Activated T-cell treated with anti-CD3 and anti-CD28 coated beads, Interleukin-2, amount 50 U/mL, for 72 hours (primary cell): ENCODE data around the gene LYZL1. TPM values are rescaled to one million over a fixed set of nuclear protein-coding genes. Genes with fewer than 3 reads are reported as not detected.
"Not testable (repeated sequence)": the region's sequence is repeated elsewhere in the genome, so short reads cannot be mapped to it uniquely, and the experiment has no call there.

Experiments used
- ATAC-seq, 2 donors: fragments of 150-1000 bp; cut with Tn5 transposase; replicated peaks in 1 of 2; 2 replicates each; pipeline ENCODE4 v1.10.0; 2021; ENCODE audit warnings: moderate library complexity in 2 of 2, mild to moderate bottlenecking in 1 of 2
- DNase-seq, 2 donors: peaks; one replicate each; pipeline ENCODE4 v3.0.0; 2021 to 2022; ENCODE audit warnings: mixed read lengths in 1 of 2
- H3K27ac Mint-ChIP-seq: one replicate; pipeline ENCODE4 v1.8.0; 2022; ENCODE audit warnings: mild to moderate bottlenecking, moderate library complexity, mixed read lengths
- H3K27me3 Mint-ChIP-seq: one replicate; pipeline ENCODE4 v1.8.0; 2022; ENCODE audit warnings: low read depth, mixed read lengths
- H3K36me3 Mint-ChIP-seq, 2 donors: one replicate each; pipeline ENCODE4 v1.8.0; 2022; ENCODE audit warnings: mixed read lengths in 2 of 2, mild to moderate bottlenecking in 1 of 2; ENCODE audit not compliant: insufficient read depth in 2 of 2
- H3K4me1 Mint-ChIP-seq: one replicate; pipeline ENCODE4 v1.8.0; 2022; ENCODE audit warnings: low read depth, mixed read lengths
- H3K4me3 Mint-ChIP-seq, 2 donors: one replicate each; pipeline ENCODE4 v1.8.0; 2022; ENCODE audit warnings: mild to moderate bottlenecking in 2 of 2, mixed read lengths in 2 of 2, moderate library complexity in 2 of 2
- H3K9me3 Mint-ChIP-seq, 2 donors: one replicate each; pipeline ENCODE4 v1.8.0; 2022; ENCODE audit warnings: mixed read lengths in 2 of 2
- total RNA-seq, 2 donors: library from RNA; stranded (reverse); gene quantifications; one replicate each; pipeline ENCODE4 v1.2.3, GENCODE V29; 2022

Gene LYZL1
- total RNA-seq, 2 donors from 2014 or later, result not detected

GRCh38 chr10:29355411-29355991 lies 66.6 kb downstream of the LYZL1 start:
- Mint-ChIP-seq H3K27ac (no peak overlapping the region), H3K4me3 (no peak overlapping the region), H3K4me1 (no peaks in the 10 kb centered on the region), H3K27me3 (no peaks in the 10 kb centered on the region), H3K9me3 (no peaks in the 10 kb centered on the region), H3K36me3 (no peaks in the 10 kb centered on the region)
- no peak for ATAC-seq
- DNase-seq, result no peak

- Mint-ChIP-seq H3K27me3 (no peaks in the 10 kb centered on the region), H3K9me3 (no peaks in the 10 kb centered on the region), H3K4me1 (no peaks in the 10 kb centered on the region), H3K36me3 (no peaks in the 10 kb centered on the region), H3K4me3 (no peak overlapping the region), H3K27ac (no peak overlapping the region)
- ATAC-seq (no peak), DNase-seq (no peak)
These were observed 68.1 kb downstream of the LYZL1 start for GRCh38 chr10:29356931-29357330.

- no peaks in the 10 kb centered on the region for H3K27me3 Mint-ChIP-seq
- ATAC-seq (no peak), DNase-seq (no peak)
- no peak overlapping the region for H3K27ac Mint-ChIP-seq
- H3K4me1 Mint-ChIP-seq, result no peaks in the 10 kb centered on the region
- H3K9me3 Mint-ChIP-seq, result no peaks in the 10 kb centered on the region
- no peak overlapping the region for H3K4me3 Mint-ChIP-seq
- H3K36me3 Mint-ChIP-seq, result no peaks in the 10 kb centered on the region
These were observed 69.2 kb downstream of the LYZL1 start for GRCh38 chr10:29358010-29358616.

GRCh38 chr10:29360215-29360853 lies 71.5 kb downstream of the LYZL1 start:
- H3K27ac Mint-ChIP-seq, DNase-seq, H3K36me3 Mint-ChIP-seq, H3K4me1 Mint-ChIP-seq, ATAC-seq, H3K4me3 Mint-ChIP-seq, H3K9me3 Mint-ChIP-seq, H3K27me3 Mint-ChIP-seq: not testable (repeated sequence)
